ENCODE measurements around the gene LAMP1.
"Not testable (repeated sequence)": the region's sequence is repeated elsewhere in the genome, so short reads cannot be mapped to it uniquely, and the experiment has no call there.

LAMP1 gene

DNA sequence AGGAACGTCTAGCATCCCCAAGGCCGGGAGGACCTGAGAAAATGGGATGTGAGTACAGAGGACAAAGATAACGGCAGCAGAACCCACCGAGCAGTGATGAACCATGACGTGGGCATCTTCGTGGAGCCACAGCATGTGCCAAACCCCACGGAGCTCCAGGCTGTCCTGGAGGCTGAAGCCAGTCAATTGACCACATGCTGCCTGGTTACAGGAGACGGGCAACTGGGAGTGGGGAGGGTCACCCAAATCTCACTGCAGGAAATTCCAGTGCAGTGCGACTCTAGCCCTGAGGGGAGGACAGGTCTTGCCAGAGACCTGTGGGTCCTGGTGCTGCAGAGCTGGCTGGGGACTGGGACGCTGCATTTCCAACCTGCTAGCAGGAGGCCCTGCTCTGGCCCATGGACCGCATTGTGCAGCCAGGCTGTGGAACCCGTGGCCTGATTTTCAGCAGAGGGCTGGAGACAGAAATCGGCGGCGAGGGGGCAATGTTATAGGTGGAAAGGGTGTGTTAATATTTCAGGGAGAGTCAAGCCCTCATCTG is 70.1 kb downstream of the LAMP1 start:
- TF ChIP-seq, protein P1, sequence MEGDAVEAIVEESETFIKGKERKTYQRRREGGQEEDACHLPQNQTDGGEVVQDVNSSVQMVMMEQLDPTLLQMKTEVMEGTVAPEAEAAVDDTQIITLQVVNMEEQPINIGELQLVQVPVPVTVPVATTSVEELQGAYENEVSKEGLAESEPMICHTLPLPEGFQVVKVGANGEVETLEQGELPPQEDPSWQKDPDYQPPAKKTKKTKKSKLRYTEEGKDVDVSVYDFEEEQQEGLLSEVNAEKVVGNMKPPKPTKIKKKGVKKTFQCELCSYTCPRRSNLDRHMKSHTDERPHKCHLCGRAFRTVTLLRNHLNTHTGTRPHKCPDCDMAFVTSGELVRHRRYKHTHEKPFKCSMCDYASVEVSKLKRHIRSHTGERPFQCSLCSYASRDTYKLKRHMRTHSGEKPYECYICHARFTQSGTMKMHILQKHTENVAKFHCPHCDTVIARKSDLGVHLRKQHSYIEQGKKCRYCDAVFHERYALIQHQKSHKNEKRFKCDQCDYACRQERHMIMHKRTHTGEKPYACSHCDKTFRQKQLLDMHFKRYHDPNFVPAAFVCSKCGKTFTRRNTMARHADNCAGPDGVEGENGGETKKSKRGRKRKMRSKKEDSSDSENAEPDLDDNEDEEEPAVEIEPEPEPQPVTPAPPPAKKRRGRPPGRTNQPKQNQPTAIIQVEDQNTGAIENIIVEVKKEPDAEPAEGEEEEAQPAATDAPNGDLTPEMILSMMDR (IDR thresholded peaks at IDR 0.05; ENCODE audit: low read depth, low read length): no peak
- no peak overlapping the region for H3K4me3 ChIP-seq (ENCODE audit: low read depth, low read length)

DNA sequence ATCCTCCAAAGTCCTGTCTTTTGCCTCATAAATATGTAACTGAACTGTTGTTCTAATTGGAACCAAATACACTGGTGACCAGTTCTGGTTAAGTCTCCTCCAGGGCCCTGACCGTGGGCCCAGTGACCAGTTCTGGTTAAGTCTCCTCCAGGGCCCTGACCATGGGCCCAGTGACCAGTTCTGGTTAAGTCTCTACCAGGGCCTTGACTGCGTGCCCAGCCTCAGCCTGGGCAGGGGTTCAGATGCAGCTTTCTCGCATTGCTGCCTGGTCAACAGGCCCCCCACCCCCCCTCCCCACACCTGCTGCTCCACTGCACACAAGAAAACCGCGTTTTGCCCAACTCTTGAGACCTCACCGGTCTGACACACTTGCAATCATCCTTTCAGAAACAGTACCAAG is 70.7 kb downstream of the LAMP1 start:
- TF ChIP-seq, protein P1 (IDR thresholded peaks at IDR 0.05; ENCODE audit: low read depth, low read length): no peak
- no peak overlapping the region for H3K4me3 ChIP-seq (ENCODE audit: low read depth, low read length)

- not testable (repeated sequence) for H3K4me3 ChIP-seq (ENCODE audit: low read depth, low read length)
Measured at GRCh38 chr13:113368353-113368752, 71.3 kb downstream of the LAMP1 start.

DNA sequence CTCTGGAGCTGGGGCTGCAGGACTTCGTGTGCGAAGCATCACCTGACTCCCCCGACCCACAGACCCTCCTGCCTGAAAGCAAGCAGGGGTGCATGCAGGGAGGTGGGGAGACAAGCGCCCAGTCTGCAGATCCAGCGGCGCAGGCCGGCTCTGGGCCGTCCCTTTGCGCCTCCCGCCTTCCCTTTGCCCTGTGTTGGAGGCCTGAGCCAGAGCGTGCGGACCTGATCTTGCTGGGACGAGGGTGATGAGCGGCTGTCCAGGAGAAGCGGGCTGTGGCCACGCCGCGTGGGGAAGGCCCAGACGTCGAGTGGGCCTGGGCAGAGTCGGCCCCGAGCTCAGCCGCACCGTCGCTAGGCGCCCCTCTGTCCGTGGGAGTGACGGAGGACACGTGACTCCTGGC is 72.2 kb downstream of the LAMP1 start:
- no peak overlapping the region for H3K4me3 ChIP-seq (ENCODE audit: low read depth, low read length)
- TF ChIP-seq, protein P1 (IDR thresholded peaks at IDR 0.05; ENCODE audit: low read depth, low read length): no peak

GRCh38 chr13:113369881-113370280 is 72.8 kb downstream of the LAMP1 start:
- TF ChIP-seq, protein P1 (IDR thresholded peaks at IDR 0.05; ENCODE audit: low read depth, low read length): no peak
- no peak overlapping the region for H3K4me3 ChIP-seq (ENCODE audit: low read depth, low read length)

DNA sequence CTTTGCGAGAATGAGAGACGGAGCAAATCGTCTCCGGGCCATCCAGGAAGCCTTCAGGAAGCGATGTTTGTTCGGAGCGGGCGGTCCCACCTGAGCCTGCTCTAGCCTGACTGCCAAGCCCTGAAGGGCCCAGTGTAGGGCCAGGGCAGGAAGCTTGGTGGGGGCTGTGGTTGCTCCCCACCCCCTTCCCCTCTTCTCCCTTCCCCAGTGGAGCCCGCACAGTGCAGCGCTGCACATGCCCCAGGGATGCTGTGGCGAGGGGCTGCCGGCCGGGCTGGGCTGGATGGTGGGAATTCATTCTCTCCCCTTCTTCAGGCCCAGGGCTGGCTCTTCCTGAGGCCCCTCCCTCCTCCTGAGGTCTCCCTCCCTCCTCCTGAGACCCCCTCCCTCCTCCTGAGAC is 74.0 kb downstream of the LAMP1 start:
- TF ChIP-seq, protein P1 (IDR thresholded peaks at IDR 0.05; ENCODE audit: low read depth, low read length): no peak
- no peak overlapping the region for H3K4me3 ChIP-seq (ENCODE audit: low read depth, low read length)

DNA sequence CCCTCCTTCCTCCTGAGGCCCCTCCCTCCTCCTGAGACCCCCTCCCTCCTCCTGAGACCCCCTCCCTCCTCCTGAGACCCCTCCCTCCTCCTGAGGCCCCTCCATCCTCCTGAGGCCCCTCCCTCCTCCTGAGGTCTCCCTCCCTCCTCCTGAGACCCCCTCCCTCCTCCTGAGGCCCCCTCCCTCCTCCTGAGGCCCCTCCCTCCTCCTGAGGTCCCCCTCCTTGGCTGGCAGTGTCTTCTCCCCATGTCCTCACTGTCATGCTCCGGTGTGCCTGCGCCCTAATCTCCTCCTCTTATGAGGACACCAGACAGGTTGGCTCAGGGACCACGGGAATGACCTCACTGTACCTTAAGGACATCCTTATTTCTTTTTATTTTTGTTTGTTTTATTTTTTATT is 74.7 kb downstream of the LAMP1 start:
- not testable (repeated sequence) for H3K4me3 ChIP-seq (ENCODE audit: low read depth, low read length)
